Panc1 (cell line): ENCODE measurements around the gene GALNT13.

Experiments
- POLR2AphosphoS5 ChIP-seq: IDR thresholded peaks from 2 replicates; pipeline ENCODE4 v1.6.1; 2012; ENCODE audit warnings: mild to moderate bottlenecking, low read depth, low read length, moderate library complexity
- TCF7L2 ChIP-seq: IDR thresholded peaks from 2 replicates; pipeline ENCODE4 v1.6.1; 2011; ENCODE audit warnings: mild to moderate bottlenecking, low read depth, low read length, inconsistent platforms
- TF ChIP-seq, protein P1 (sequence below): fragments of 450-650 bp; IDR thresholded peaks from 2 replicates; pipeline ENCODE4 v1.5.1; 2017; ENCODE audit warnings: mild to moderate bottlenecking
- TF ChIP-seq, protein P2 (sequence below), 2 experiments: IDR thresholded peaks; 2 replicates each; pipeline ENCODE4 v1.6.1; 2011 to 2012; ENCODE audit warnings: low read depth in 2 of 2, control low read depth in 1 of 2, low read length in 1 of 2, mild to moderate bottlenecking in 1 of 2, moderate library complexity in 1 of 2; ENCODE audit not compliant: insufficient read depth in 1 of 2

DNA sequence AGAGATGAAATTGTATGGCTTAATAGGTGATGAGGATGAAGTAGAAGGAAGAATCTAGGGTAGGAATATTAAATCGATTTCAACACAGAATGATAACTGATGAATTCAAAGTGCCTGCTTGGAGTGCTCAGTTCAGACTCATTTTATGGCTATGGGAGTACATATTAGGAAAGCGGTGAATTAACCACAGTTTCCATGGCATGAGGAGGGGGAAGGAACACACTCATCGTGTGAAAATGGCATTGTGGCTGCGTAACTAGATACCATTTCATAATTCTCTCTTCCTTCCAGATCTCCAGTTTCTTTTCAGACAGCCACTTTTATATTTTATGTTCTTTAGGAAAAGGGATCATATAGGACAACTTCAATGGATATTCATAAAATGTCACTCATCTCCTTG lies 594.5 kb downstream of the GALNT13 start:
- TF ChIP-seq, protein P1, sequence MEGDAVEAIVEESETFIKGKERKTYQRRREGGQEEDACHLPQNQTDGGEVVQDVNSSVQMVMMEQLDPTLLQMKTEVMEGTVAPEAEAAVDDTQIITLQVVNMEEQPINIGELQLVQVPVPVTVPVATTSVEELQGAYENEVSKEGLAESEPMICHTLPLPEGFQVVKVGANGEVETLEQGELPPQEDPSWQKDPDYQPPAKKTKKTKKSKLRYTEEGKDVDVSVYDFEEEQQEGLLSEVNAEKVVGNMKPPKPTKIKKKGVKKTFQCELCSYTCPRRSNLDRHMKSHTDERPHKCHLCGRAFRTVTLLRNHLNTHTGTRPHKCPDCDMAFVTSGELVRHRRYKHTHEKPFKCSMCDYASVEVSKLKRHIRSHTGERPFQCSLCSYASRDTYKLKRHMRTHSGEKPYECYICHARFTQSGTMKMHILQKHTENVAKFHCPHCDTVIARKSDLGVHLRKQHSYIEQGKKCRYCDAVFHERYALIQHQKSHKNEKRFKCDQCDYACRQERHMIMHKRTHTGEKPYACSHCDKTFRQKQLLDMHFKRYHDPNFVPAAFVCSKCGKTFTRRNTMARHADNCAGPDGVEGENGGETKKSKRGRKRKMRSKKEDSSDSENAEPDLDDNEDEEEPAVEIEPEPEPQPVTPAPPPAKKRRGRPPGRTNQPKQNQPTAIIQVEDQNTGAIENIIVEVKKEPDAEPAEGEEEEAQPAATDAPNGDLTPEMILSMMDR, result no peak
- no peak for TF ChIP-seq POLR2AphosphoS5
- TF ChIP-seq, protein P2, sequence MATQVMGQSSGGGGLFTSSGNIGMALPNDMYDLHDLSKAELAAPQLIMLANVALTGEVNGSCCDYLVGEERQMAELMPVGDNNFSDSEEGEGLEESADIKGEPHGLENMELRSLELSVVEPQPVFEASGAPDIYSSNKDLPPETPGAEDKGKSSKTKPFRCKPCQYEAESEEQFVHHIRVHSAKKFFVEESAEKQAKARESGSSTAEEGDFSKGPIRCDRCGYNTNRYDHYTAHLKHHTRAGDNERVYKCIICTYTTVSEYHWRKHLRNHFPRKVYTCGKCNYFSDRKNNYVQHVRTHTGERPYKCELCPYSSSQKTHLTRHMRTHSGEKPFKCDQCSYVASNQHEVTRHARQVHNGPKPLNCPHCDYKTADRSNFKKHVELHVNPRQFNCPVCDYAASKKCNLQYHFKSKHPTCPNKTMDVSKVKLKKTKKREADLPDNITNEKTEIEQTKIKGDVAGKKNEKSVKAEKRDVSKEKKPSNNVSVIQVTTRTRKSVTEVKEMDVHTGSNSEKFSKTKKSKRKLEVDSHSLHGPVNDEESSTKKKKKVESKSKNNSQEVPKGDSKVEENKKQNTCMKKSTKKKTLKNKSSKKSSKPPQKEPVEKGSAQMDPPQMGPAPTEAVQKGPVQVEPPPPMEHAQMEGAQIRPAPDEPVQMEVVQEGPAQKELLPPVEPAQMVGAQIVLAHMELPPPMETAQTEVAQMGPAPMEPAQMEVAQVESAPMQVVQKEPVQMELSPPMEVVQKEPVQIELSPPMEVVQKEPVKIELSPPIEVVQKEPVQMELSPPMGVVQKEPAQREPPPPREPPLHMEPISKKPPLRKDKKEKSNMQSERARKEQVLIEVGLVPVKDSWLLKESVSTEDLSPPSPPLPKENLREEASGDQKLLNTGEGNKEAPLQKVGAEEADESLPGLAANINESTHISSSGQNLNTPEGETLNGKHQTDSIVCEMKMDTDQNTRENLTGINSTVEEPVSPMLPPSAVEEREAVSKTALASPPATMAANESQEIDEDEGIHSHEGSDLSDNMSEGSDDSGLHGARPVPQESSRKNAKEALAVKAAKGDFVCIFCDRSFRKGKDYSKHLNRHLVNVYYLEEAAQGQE (IDR thresholded peaks at IDR 0.05; ENCODE audit: insufficient read depth in 1 of 2, low read depth in 2 of 2, low read length in 1 of 2), result no peak
- no peak for TF ChIP-seq TCF7L2
